NCI-H2029 (cell line): ENCODE data around the gene TPRG1.

Source experiments
- DNase-seq: peaks from one replicate; lab custom pipeline; 2025; lab: John Stamatoyannopoulos, UW

The TPRG1 gene

DNA sequence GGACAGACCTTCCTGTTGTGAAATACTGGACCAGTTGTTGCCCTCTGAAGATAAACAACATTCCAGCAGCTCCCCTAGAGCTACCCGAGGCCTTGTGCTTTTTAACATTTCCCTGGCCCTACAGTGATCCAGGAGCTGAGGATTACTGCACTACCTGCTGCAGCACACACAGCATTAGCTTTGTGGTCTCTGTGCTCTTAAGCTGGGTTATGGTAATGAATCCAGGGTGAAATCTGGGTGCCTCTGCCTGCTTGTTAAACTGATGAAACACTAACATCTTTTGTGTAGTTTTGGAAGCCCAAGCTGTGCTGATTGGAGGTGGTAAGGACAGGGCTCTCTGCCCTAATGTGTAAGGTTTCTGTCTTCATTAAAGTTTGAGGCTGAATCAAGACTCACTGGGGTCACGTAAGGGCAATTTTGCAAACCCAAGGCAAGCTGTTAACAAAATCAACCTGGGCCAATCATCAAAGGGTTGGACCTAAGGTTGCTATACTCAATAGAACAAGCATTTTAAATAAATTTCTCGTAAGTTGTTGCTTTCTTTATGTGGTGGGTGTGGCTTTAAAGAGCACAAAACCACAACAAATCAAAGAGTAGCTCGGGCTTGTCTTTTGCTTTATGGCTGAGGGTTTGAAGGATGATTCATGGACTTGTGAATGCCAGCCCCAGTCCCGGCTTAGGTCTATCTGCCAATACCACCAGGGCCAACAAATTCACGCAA lies 183.9 kb downstream of the TPRG1 start:
- no peak for DNase-seq

DNA sequence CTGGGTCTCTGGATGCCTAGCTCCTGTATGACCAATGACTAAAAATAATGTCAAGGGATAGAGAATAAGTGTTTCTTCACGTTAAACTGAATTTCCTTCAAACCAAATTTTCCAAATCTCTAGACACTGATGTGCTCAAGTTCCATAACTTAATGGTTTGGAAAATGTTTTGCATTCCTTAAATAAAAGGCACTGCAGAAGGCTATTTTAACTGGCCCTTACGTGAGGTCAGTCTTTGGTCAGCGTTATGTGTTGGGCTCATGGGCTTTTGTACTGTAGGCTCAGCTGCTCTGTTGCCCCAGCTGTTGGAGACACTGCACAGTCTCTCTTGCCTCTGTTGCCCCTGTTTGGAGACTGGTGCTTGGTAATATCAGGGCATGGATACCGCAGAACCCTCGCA lies 188.5 kb downstream of the TPRG1 start:
- DNase-seq = no peak

DNA sequence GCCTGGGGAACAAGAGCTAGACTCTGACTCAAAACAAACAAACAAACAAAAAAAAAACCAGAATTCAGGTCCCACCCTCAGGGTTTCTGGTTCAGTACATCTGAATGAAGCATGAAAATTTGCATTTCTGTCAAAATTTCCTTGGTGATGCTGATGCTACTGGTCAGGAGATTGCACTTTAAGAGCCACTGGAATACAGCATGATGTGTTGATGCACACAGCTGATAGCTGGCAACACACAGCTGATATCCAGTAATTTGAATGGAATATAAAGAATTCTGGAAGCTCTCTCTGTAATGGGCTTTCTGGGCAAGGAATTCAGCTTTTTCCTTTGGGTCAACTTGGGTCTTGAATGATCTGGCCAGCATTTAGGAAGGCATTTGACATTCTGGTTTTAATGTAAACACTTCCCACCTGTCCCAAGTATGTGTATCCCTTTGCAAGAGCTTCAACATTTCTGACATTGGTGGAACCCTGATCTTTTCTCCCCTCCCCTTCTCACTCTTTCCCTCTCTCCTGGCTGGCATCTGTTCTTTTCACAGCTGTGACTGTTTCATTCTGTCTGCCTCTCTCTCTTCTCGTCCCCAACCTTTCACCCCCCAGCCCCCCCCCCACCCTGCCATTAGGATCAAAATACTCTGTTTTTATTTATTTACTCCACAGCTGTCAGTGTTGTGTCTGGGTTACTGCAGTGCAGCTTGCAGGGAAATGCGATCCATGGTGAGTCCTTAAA lies 189.5 kb downstream of the TPRG1 start:
- DNase-seq = no peak

DNA sequence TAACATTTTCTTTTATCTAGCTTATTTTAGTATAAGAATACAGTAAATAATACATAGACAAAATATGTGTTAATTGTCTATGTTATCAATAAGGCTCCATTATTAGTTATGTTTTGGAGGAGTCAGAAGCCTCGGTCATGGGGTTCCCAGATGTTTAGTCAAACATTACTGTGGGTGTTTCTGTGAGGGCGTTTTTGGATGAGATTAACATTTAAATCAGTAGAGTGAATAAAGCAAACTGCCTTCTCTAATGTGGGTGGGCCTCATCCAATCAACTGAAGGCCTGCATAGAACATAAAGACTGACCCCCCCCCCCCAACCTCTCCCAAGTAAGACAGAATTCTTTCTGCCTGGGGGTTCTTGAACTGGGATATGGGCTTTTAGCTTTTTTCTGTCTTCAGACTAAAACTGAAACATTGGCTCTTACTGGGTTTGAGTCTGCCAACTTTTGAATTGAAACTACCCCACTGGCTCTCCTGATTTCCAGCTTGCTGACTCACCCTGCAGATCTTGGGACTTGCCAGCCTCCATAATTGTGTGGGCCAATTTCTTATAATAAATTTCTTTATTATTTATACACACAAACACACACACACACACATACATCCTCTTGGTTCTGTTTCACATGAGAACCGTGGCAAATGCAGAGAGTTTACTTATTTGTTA lies 192.0 kb downstream of the TPRG1 start:
- no peak for DNase-seq

DNA sequence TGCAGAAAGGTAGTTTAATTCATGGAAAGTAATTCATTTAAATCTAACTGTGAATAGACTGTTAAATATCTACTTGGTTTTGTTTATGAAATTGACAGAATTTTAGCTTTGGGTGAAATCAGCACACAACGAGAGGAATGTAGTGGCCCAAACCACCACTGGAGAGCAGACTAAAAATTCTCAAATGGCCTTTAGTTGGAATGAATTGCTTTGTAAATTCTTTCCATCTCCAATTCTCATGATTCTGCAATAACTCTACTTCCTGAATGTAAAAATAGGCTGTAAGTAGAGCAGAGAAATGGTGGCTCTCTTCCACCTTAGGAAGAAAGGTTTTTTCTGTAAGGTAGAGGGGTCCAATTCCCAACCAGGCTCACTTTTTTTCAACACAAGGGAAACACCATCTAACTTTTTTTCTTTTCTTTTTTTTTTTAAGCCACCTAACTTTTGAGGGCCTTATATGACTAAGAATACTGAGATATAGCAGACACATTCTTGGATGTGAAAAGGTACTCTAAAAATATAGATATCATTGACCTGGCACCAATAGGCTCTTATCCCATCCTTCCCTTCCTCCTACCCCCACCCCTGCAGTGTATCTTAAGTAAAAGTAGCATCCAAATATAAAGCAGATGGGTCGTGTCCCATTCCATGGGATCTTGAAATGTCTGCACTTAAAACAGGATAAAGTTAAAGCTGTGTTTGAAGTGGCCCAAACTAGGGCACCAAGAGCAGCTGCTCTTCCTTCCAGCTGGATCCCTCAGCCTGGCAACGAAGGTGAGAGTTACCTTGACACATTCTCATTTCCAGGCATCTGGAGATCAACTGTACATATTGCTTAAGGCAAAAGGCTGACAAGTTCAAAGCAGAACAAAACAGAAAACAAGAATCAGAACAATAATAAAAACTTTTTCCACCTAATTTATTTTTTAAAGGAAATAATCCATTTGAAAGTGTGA lies 194.1 kb downstream of the TPRG1 start:
- no peak for DNase-seq

DNA sequence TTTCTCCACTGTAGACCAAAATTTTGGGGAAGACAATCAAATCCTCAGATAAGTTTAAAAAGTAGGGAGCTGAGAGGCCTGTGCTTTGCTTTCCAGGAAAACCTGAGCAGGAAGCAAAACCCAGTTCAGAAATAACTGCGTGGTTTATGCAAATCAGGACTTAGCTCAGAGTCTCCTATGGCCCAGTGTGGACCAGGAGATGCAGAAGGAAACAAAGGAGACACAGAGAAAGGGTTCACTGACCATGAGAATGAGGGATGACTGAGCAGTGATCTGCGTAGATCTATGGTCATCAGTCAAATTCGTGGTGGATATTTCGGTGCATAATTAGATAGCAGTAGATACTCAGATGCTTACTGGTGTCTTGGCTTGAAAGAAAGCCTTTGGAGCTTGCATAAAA lies 196.6 kb downstream of the TPRG1 start:
- no peak for DNase-seq

DNA sequence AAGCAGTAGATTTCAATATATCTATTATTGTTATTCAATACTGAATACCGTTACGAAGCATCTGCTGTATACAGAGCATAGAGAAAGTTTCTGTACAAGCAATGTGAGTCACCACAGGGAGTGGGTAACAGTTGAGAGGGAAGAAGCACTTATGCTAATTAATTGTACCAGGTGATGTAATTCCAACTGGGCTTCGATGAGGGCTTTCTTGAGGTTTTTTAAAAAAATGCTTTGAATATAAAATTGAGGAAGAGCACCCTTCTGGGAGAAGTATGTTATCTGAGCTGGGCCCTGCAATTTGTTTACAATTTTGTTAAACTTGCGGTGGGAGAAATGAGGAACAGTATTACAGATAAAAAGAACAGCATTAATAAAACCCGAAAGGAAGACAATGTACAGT lies 197.9 kb downstream of the TPRG1 start:
- DNase-seq = no peak

DNA sequence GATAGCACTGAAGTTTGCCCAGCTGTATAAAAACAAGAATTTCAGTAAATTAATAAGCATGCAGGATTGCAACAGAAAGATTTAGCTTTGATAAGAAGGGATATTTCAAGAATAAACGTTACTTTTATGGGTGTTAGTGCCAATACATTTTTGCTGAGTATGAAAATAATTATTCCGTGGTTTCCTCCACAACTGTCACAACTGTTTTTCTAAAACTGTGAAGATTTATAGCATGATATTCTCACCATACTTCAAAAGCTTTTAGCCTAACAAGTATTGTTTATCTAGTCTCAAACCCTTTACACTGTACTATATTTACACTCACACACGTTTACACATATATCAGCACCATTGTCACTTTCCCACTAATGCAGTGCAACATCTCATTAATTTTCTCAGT lies 200.5 kb downstream of the TPRG1 start:
- no peak for DNase-seq
